GM23248 (cell line): ENCODE data around the gene COL9A3. TPM values are rescaled to one million over a fixed set of nuclear protein-coding genes. Genes with fewer than 3 reads are reported as not detected.
A peak's percentile ranks its signal among the peaks of the same experiment; 100 is the strongest.

ENCODE experiments used
- DNase-seq: peaks from one replicate; pipeline ENCODE4 v3.0.0-alpha.2; 2015
- H2AFZ ChIP-seq: fragments of 200-600 bp; sonication (generic); 2 replicates; pipeline ENCODE4 v1.6.1; 2016; ENCODE audit warnings: antibody characterized with exemption
- H3F3A ChIP-seq: fragments of 200-600 bp; sonication (generic); 2 replicates; pipeline ENCODE4 v1.6.1; 2016; ENCODE audit warnings: mild to moderate bottlenecking, antibody characterized with exemption, mixed run types; ENCODE audit not compliant: insufficient read depth
- H3K27ac ChIP-seq: fragments of 200-600 bp; sonication (generic); 2 replicates; pipeline ENCODE4 v1.5.1; 2016; ENCODE audit warnings: mild to moderate bottlenecking
- H3K27me3 ChIP-seq: fragments of 200-600 bp; sonication (generic); replicated peaks from 2 replicates; pipeline ENCODE4 v1.6.1; 2016; ENCODE audit warnings: mild to moderate bottlenecking; ENCODE audit not compliant: insufficient read depth
- H3K36me3 ChIP-seq: fragments of 200-600 bp; sonication (generic); 2 replicates; pipeline ENCODE4 v1.6.1; 2016; ENCODE audit warnings: low read depth, mild to moderate bottlenecking
- H3K4me1 ChIP-seq: fragments of 200-600 bp; sonication (generic); 2 replicates; pipeline ENCODE4 v1.6.1; 2016; ENCODE audit warnings: mild to moderate bottlenecking; ENCODE audit not compliant: insufficient read depth
- H3K4me2 ChIP-seq: fragments of 200-600 bp; sonication (generic); one replicate; pipeline ENCODE4 v1.6.1; 2016; ENCODE audit warnings: mild to moderate bottlenecking; ENCODE audit not compliant: unreplicated experiment
- H3K4me3 ChIP-seq: fragments of 200-600 bp; sonication (generic); 2 replicates; pipeline ENCODE4 v1.5.1; 2016; ENCODE audit warnings: mild to moderate bottlenecking
- H3K79me2 ChIP-seq: fragments of 200-600 bp; sonication (generic); 2 replicates; pipeline ENCODE4 v1.6.1; 2016; ENCODE audit warnings: mild to moderate bottlenecking; ENCODE audit not compliant: insufficient read depth
- H3K9ac ChIP-seq: fragments of 200-600 bp; sonication (generic); 2 replicates; pipeline ENCODE4 v1.6.1; 2016; ENCODE audit warnings: mild to moderate bottlenecking
- H3K9me2 ChIP-seq: fragments of 200-600 bp; sonication (generic); 2 replicates; pipeline ENCODE4 v1.6.1; 2016; ENCODE audit warnings: mixed run types, mild to moderate bottlenecking, moderate library complexity; ENCODE audit not compliant: insufficient read depth
- H3K9me3 ChIP-seq: fragments of 200-600 bp; sonication (generic); one replicate; pipeline ENCODE4 v1.6.1; 2017; ENCODE audit warnings: low read depth
- H4K20me1 ChIP-seq: fragments of 200-600 bp; sonication (generic); 2 replicates; pipeline ENCODE4 v1.6.0; 2016; ENCODE audit not compliant: insufficient read depth
- EZH2 ChIP-seq: fragments of 200-600 bp; sonication (generic); IDR thresholded peaks from 2 replicates; pipeline ENCODE4 v1.6.1; 2018; ENCODE audit warnings: antibody characterized with exemption, mild to moderate bottlenecking; ENCODE audit not compliant: insufficient read depth, poor library complexity, severe bottlenecking
- EZH2phosphoT487 ChIP-seq: fragments of 200-600 bp; sonication (generic); IDR thresholded peaks from 2 replicates; pipeline ENCODE4 v1.6.1; 2018; ENCODE audit warnings: antibody characterized with exemption, moderate library complexity, mild to moderate bottlenecking, low read depth; ENCODE audit not compliant: insufficient read depth
- WGBS, 2 experiments: methylation state at CpG; one replicate each; pipeline ENCODE4 v1.1.6; 2015 to 2017; ENCODE audit warnings: low lambda C conversion rate in 2 of 2, low coverage in 1 of 2; ENCODE audit errors: missing lambda C conversion rate in 2 of 2; 5-methylcytosine and 5-hydroxymethylcytosine counted together
- in situ Hi-C: fragments of 300-500 bp; cut with MboI; formaldehyde crosslinking; loops from 2 replicates; pipeline ENCODE4 v1.15.0; 2020
- polyA plus RNA-seq: library from polyadenylated mRNA; unstranded; fragments of >200 nt; fragmentation: Nextera tagmentation; extraction: Ambion mirVana; gene quantifications from 2 replicates; pipeline ENCODE4 v1.2.1, GENCODE V29; 2016
- total RNA-seq: library from RNA; depleted of rRNA; stranded (reverse); fragments of >200 nt; shearing (Covaris generic); gene quantifications from 2 replicates; pipeline ENCODE4 v1.2.3, GENCODE V29; 2014

Gene COL9A3
- total and polyA plus RNA-seq, 2 experiments from 2014 or later: 0.25 TPM; not detected in 1

DNA sequence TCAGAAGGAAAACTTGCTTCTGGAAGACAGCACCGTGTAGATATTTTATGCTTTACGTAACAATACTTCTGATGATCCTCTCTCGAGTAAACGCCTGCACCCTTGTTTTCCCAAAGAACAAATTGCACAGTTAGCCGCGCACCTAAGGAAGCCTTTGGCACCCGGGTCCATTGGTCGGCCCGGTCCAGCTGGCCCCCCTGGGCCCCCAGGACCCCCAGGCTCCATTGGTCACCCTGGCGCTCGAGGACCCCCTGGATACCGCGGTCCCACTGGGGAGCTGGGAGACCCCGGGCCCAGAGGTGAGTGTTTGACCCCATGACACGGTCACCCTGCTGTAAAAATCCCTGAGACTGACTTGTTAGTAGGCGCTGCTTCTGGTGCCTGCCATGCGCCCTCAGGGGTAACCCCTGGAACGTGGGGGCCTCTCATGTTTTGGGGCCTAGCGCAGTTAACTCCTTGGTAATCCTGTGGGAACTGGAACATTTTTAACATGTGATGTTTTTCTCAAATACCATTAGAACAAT lies 20.2 kb downstream of the COL9A3 start:
- Histone ChIP-seq H3K9me3 (no peaks in the 10 kb centered on the region), H3K79me2 (no peaks in the 10 kb centered on the region), H3K9ac (no peak overlapping the region), H3K4me1 (no peaks in the 10 kb centered on the region), H3K4me3 (no peak overlapping the region), H3F3A (no peaks in the 10 kb centered on the region), H3K9me2 (no peaks in the 10 kb centered on the region), H3K27ac (no peak overlapping the region), H3K36me3 (no peaks in the 10 kb centered on the region), H2AFZ (no peak overlapping the region), H3K4me2 (no peak overlapping the region), H4K20me1 (no peaks in the 10 kb centered on the region), H3K27me3 (no peaks in the 10 kb centered on the region)
- TF ChIP-seq EZH2phosphoT487 (no peak), EZH2 (no peak)
- in situ Hi-C loops: no loop called here
- WGBS, 2 experiments: 83 to 87% methylated on average over 16 to 19 of the region's 19 CpGs
- no peak for DNase-seq

DNA sequence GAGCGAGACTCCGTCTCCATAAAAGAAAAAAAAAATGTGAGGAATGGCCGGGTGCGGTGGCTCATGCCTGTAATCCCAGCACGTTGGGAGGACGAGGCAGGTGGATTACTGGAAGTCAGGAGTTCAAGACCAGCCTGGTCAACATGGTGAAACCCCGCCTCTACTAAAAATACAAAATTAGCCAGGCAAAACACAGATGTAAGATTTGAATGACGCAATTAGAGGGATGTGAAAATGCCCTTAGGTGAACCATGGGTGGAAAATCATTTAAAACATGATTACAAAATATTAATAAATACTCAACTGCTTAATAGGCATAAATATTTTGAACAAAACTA lies 20.9 kb downstream of the COL9A3 start:
- 67 to 71% methylated on average over 8 of the region's 8 CpGs for WGBS, 2 experiments
- DNase-seq: no peak
- TF ChIP-seq EZH2: no peak
- TF ChIP-seq EZH2phosphoT487: no peak

DNA sequence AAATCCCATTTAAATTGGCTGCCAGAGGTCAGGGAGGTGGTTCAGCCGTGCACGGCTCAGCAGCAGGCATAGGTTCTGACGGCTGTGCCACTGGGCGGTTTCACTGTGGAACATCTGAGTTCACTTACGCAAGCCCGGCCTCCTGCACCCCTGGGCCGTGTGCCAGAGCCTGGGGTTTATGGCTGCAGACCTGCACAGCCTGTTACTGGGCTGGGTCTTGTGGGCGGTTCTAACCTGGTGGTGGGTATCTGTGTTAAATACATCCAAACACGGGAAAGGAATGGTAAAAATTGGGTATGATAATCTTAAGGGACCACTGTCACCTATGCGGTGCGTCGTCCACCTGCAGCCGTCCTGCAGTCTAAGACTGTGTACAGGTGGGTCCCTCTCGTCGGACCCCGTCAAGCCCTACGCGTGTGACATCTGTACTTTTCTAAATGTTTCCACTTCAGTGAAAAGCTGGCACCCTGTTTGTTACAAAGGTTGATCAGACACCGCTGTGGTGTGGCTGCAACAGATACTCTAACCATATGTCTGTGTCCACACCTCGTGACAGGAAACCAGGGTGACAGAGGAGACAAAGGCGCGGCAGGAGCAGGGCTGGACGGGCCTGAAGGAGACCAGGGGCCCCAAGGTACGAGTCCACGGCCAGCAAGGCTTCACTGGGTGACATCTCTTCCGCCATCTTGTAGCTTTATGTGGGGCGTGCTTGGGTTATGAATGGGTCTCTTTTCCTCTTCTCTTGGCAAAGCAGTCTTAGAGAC lies 21.5 kb downstream of the COL9A3 start:
- DNase-seq: peak; percentile 67
- 50 to 51% methylated on average over 27 of the region's 27 CpGs for WGBS, 2 experiments

More for the DNA sequence above, 20.9 kb downstream of the COL9A3 start:
- Histone ChIP-seq H2AFZ (no peak overlapping the region), H3F3A (no peaks in the 10 kb centered on the region), H3K36me3 (no peaks in the 10 kb centered on the region), H3K4me3 (no peak overlapping the region), H3K9ac (no peak overlapping the region), H3K4me2 (no peak overlapping the region), H3K79me2 (no peaks in the 10 kb centered on the region), H3K27me3 (no peaks in the 10 kb centered on the region), H3K4me1 (no peaks in the 10 kb centered on the region), H3K9me2 (no peaks in the 10 kb centered on the region), H4K20me1 (no peaks in the 10 kb centered on the region), H3K9me3 (no peaks in the 10 kb centered on the region), H3K27ac (no peak overlapping the region)
- in situ Hi-C loops: no loop called here

DNA sequence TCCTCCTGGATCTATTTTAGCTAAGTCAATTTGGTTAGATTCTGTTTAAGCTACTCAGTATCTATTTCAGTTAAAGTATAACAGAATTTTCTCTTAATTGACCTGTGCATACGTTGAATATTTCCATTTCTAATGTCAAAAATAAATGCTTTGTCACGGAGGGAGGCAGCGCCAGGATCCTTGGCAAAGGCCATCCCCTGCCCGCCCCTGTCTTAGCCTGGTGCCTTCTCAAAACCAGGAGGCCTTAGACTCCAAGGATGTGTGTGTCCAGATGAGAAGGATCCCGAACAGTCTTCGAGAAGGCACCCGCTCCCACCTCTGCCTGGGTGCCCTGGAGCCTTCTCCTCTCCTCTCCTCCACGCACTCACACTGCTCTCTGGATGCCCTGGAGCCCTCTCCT lies 22.4 kb downstream of the COL9A3 start:
- H3K9me2 ChIP-seq: no peaks in the 10 kb centered on the region
- WGBS, 2 experiments: 67 to 68% methylated on average over 8 of the region's 8 CpGs
- in situ Hi-C loops: no loop called here

More for the DNA sequence above, 21.5 kb downstream of the COL9A3 start:
- TF ChIP-seq EZH2phosphoT487: no peak
- no peak for TF ChIP-seq EZH2
- in situ Hi-C loops: no loop called here
- H3K27me3 ChIP-seq: no peaks in the 10 kb centered on the region
- H3K79me2 ChIP-seq: no peaks in the 10 kb centered on the region
- no peaks in the 10 kb centered on the region for H3K36me3 ChIP-seq
- H2AFZ ChIP-seq: no peak overlapping the region
- H3K4me2 ChIP-seq: no peak overlapping the region
- no peaks in the 10 kb centered on the region for H3F3A ChIP-seq
- H3K9ac ChIP-seq: no peak overlapping the region
- H4K20me1 ChIP-seq: no peaks in the 10 kb centered on the region
- no peaks in the 10 kb centered on the region for H3K4me1 ChIP-seq
- no peaks in the 10 kb centered on the region for H3K9me3 ChIP-seq
- H3K9me2 ChIP-seq: no peaks in the 10 kb centered on the region
- H3K4me3 ChIP-seq: no peak overlapping the region
- H3K27ac ChIP-seq: no peak overlapping the region

More for the DNA sequence above, 22.4 kb downstream of the COL9A3 start:
- H3K27me3 ChIP-seq: no peaks in the 10 kb centered on the region
- TF ChIP-seq EZH2 (no peak), EZH2phosphoT487 (no peak)
- H3K9ac ChIP-seq: no peak overlapping the region
- H3K9me3 ChIP-seq: no peaks in the 10 kb centered on the region
- H3K79me2 ChIP-seq: no peaks in the 10 kb centered on the region
- H3K36me3 ChIP-seq: no peaks in the 10 kb centered on the region
- DNase-seq: no peak
- H2AFZ ChIP-seq: no peak overlapping the region
- H3K4me1 ChIP-seq: no peaks in the 10 kb centered on the region
- H3K4me2 ChIP-seq: no peak overlapping the region
- H3K4me3 ChIP-seq: no peak overlapping the region
- 0 out of 2 replicates have a peak, but pooled peaks cover 5% of the 10 kb centered on the region for H3F3A ChIP-seq
- no peak overlapping the region for H3K27ac ChIP-seq
- no peaks in the 10 kb centered on the region for H4K20me1 ChIP-seq
